Renal cortex interstitium (tissue), 11 donors: ENCODE results near the gene CDK15. TPM values are rescaled to one million over a fixed set of nuclear protein-coding genes. Genes with fewer than 3 reads are reported as not detected.
"Not testable (repeated sequence)": the region's sequence is repeated elsewhere in the genome, so short reads cannot be mapped to it uniquely, and the experiment has no call there.

ENCODE experiments used
- DNase-seq, 11 donors: peaks; one replicate each; pipeline ENCODE4 v3.0.0-alpha.2; 2013; ENCODE audit warnings: low read depth in 9 of 11, low spot score in 4 of 11; ENCODE audit errors: extremely low read depth in 1 of 11
- polyA plus RNA-seq, 3 donors: library from polyadenylated mRNA; unstranded; fragments of 120-200 nt; gene quantifications; one replicate each; pipeline ENCODE4 v1.2.1, GENCODE V29; 2013; ENCODE audit not compliant: insufficient read length in 3 of 3

Gene CDK15
- polyA plus RNA-seq, 3 donors, result 1.2 to 1.7 (median 1.3) TPM

DNA sequence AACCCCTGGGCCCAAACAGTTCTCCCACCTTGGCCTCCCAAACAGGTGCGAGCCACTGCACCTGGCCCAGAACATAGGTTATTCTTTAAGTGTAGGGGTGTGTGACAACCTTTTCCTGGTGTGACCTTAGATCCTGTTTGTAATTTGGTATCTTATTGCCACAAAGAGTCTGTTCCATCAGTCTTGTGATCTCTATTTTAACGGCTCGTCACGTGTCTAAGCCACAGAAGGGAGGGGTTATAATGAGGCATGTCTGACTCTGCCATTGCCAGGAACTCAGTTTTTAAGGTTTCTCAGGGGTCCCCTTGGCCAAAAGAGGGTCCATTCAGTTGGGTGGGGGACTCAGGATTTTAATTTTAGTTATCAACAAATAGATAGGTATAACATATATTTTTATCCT, 21.2 kb upstream of the CDK15 start:
- DNase-seq, result no peak

DNA sequence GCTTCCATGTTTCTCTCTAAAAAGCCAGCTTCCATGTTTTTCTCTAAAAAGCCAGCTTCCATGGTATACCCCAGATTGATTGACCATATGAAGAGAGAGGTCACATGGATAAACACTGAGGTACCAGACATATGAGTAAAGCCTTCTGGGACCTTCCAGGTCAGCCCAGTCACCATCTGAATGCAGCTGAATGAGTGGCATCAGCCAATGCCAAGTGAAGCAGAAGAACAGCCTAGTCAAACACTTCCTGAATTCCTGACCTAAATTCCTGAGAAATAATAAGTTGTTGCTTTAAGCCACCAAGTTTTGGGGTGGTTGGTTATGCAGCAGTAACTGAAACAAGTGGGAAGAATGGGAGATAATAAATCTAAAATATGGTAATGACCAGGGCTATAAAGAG, 19.9 kb upstream of the CDK15 start:
- DNase-seq, result no peak

DNA sequence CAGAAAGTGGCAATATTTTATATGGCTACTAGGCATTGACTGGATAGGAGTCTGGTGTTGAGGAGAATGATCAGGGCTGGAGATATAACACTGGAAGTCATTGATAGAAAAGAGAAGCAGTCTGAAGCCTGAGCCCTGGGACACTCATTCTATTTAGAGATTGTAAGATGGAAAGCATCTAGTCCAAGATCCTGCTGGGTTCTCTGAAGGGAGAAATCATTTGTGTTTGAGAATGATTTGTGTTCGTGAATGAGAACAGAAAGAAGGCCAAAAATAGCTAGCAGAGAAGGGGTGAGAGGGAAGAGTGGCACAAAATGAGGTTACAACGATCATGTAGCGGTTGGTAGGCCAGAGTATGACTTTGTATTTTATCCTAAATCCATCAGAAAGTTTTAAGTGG, 18.0 kb upstream of the CDK15 start:
- DNase-seq, result no peak

DNA sequence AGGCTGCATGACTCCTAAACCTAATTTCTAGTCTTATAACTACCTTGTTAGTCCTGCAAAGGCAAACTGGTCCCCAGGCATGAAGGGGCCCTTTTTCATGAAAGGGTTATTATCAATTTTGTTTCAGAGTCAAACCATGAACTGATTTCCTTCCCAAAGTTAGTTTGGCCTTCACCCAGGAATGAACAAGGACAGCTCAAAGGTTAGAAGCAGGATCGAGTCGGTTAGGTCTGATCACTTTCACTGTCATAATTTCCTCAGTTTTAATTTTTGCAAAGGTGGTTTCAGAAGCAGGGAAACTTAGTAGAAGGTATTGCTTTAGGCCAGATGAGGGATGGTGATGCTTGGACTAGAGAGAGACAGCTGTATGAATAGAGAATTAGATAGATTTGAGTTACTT, 16.9 kb upstream of the CDK15 start:
- no peak for DNase-seq

DNA sequence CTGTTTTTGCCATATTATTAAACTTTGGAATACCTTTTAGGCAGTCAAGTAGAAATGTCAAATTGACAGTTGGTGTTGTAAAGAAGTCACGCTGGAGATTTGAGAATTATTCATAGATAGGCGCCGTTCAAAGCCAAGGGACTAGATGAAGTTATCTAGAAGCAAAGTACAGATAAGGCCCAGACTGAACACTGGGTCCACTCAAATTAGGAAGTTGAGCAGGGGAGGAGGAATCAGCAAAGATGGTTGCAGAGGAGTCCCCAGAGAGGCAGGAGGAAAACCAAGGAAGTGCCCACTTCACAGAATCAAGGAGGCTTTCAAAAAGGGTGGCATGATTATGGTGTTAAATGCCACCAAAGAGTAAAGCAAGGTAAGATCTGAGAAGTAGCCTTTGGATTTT, 16.0 kb upstream of the CDK15 start:
- DNase-seq, result no peak

DNA sequence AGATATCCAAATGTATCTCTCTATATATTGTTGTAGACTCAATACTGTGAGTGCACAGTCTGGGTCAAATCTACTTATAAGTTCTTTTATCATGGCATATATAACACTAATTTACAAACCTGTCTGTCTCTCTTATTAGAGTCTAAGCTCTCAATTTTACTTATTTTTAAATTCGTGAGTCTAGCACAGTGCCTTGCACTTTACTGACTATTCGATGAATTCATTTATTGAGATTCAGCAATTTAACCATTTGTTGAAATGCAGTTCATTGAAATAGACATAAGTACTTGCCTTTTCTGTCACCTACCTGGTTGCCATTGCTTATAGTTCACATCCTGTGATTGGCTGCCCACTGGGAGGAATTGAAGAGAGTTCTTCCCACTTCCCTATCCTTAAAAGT, 15.3 kb upstream of the CDK15 start:
- DNase-seq, result no peak

DNA sequence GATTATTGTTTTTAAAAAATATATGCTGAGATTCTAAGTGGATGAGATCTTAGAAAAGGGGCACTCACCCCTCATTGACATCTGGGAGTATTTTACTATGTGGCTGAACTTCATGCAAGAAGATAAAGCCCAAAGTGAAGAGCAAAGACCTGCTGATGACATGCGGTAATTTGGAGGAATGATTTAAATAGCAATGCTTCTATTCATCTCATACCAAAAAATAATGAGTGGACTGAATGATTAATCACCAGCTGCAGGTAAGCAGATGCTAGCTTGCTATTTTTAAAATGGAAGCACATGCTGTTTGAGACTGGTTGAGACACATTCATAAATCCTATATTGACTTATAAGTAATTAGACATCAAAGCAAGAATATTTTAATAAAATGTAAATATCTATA, 12.7 kb upstream of the CDK15 start:
- no peak for DNase-seq

DNA sequence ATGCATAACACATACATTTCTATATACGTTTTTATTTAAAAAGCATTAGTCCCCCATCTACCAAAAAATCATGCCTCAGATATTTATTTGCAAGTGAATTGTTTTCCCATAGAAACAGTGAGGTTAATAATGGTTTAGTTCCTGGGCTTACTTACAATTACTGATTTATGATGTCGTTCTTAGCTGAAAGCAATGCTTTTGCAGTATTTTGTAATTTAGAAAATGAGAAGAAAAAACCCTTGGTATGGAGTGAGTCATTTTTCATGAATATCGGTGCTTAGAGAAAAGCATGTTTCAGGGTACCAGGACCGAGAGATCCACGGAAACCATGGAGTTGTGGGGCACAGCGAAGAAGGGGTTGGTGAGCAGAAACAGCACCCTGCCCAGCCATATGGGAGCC, 12.0 kb upstream of the CDK15 start:
- no peak for DNase-seq

DNA sequence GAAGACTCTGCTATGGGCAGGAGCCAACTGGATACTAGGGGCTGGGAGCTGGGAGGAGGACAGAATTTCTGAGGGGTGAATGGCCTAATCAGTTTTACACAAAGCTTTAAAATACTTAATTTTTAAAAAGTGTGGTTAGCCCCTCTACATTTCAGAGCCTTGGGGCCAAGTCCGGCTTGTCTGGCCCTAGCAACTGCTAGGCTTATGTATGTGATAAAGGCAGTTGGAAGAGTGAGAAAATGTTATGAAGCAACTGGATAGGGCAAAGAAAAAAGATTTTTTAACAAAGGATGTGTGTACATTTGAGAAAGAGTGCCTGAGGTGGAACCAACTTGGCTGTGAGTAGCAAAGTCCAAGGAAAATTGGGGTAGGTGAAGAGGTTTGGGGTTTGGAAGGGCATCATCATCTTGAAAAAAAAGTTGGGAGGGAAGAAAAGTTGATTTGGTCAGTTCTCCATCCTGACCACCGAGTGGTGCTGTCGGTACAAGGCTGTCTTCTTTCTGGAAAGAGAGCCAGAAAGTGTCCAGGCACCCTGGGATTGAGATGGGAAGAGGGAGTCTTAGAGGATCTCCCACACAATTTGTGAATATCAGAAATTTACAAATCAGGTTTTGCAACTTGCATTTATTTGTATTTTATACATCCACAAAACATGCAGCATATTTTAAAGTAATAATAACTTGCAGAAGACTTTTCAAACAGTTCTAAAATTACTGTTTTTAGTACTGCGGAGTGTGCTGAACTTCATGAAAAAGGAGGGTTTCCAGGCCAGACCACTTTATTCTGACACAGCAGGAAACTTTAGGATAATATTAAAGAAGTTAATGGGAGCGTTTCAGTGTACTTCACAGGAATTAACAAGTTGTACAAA, 10.5 kb upstream of the CDK15 start:
- peak in 3 of 11 donors; percentile 29 to 43 (median 38) for DNase-seq

DNA sequence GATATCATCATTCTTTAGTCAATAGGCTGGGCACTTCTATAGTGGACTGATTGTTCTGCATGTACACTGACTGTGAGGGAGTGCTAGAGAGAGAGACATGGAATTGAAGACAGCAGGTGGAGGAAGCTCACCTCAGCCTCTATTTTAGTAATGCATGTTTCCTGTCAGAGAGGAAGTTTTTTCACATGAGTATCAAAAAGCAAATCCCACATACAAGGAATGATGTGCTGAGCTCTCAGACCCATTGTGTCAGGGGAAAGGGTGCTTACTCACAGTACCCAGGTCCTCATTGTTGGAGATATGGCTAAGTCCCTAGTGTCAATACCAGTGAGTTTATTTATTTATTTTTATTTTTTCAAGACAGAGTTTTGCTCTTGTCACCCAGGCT, 9.9 kb upstream of the CDK15 start:
- no peak for DNase-seq

DNA sequence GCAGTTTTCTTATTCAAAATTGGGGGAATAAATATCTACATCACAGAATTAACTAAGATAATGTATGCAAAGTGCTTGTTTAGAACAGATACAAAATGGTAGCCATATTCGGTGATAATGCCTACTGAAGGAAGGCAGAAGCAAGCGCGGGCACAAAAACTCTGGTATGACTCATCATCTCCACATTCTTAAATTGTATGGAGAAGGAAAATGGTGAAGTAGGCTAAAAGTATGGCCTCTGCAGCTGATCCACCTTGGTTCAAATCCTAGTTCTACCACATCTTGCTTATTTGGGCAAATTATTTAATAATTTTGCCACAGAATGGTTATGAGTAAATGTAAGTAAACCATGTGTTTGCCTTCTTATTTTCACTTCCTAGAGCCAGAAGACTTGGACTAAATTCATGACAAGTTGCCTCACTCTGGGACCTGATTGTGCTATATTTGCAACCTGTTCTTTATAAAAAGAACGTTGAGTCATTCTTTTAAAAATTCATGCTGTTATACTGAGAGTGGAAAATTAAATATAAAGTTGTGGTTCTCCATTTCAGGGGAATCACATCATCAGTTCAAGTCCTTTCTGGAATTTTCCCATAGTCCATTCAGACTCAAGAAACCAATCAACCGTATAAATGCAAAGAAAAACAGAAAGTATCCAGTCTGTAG, 9.0 kb upstream of the CDK15 start:
- DNase-seq, result no peak

DNA sequence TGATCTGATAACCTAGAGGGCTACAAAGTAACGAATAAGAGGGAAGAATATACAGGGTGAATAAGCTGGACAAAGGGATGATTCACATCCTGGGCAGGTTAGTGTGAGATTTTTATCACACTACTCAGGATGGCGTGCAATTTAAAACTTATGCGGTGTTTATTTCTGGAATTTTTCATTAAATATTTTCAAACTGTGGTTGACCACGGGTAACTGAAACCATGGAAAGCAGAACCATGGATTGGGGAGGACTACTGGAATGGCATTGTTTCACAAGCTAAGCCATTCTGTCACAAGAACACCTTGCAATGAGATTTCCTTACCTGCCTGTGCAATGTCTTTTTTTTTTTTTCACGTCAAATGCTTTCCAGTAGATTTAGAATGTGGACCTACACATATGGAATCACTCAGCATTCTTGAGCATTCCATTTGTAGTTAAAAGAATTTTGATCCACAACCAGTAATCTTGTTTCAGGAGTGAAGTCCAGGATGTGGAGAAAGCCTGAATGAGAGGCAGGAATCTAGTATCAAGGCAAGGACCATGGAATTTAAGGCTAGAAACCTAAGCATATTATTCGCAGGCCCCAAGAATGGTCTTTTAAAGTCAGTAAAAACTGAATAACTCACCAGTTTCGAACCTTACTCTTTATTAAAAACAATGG, 8.0 kb upstream of the CDK15 start:
- no peak for DNase-seq

DNA sequence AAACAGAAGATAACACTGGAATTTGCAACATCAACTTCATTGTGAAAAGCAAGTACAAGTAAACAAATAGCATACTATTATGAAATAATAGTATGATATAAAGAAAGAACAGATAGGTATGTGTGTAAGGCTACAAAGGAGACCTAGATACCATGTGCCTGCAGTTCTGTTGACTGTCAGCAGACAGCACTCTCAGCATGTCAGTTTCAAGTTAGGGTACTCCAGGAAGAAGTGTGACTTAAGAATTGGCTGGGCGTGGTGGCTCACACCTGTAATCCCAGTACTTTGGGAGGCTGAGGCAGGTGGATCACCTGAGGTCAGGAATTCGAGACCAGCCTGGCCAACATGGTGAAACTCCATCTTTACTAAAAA, 7.4 kb upstream of the CDK15 start:
- DNase-seq, result not testable (repeated sequence)

DNA sequence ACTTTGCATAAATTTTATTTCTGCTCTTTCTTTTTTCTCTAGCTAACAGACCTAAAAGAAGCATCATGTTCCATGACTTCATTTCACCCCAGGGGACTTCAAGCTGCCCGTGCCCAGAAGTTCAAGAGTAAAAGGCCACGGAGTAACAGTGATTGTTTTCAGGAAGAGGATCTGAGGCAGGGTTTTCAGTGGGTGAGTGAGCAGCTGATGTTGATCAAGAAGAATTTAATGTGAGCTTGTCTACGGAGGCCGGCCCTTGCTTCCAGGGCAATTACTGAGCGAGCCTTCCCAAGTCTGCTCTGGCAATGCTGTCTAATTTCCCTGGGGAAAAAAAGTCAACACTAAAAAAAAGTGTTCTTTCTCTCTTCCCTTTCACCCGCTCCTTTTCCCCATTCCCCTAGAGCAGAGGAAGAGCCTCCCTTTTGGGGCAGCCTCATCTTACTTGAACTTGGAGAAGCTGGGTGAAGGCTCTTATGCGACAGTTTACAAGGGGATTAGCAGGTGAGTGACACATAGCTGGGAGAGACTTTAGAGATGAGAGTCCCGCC, 1.2 kb downstream of the CDK15 start:
- peak in 6 of 11 donors; percentile 47 to 71 (median 64) for DNase-seq

DNA sequence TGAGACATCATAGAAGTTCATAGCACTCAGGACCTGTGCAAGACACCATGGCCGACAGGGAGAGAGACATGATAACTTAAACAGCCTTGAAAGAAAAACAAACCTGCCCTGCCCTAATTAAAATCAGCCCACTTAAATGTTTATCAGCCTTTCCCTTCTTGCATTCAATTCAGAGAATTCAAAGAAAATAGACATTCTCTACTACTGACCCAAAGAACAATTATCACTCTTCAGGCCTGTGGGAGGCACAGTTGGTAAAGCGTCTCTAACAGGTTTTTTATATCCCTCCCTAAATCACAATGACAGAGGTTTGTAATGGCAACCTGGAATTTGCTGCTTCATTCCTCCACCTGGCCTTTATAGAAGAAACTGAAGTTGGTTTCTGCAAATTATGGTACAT, 1.7 kb downstream of the CDK15 start:
- peak in 6 of 11 donors; percentile 32 to 76 (median 61) for DNase-seq

DNA sequence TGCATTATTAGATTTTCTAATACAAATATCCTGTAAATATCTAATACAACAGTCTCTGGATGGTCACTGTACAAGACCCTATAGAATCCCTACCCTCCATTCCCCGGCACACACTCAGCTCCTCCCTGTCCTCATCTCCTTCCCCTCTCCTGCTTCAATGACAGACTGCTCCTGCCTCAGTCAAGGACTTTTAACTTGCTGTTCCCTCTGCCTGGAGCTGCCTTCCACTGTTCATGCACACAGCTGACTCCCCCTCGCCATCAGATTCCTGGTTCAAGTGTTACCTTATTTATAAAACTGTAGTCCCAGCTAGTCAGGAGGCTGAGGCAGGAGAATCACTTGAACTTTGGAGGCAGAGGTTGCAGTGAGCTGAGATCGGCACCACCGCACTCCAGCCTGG, 3.3 kb downstream of the CDK15 start:
- DNase-seq, result no peak

DNA sequence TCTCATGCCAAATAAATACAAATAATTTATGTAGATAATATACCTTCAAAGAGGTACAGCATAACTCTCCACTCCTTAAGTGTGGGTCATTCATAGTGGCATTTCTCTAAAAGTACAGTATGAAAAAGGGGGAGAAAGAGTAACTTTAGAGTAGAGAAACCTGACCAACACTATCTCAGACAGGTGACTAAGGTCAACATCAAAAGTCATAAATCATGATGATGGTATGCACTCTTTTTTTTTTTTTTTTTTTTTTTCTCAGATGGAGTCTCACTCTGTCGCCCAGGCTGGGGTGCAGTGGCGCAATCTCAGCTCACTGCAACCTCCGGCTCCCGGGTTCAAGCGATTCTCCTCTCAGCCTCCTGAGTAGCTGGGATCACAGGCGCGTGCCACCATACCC, 4.3 kb downstream of the CDK15 start:
- DNase-seq, result not testable (repeated sequence)

DNA sequence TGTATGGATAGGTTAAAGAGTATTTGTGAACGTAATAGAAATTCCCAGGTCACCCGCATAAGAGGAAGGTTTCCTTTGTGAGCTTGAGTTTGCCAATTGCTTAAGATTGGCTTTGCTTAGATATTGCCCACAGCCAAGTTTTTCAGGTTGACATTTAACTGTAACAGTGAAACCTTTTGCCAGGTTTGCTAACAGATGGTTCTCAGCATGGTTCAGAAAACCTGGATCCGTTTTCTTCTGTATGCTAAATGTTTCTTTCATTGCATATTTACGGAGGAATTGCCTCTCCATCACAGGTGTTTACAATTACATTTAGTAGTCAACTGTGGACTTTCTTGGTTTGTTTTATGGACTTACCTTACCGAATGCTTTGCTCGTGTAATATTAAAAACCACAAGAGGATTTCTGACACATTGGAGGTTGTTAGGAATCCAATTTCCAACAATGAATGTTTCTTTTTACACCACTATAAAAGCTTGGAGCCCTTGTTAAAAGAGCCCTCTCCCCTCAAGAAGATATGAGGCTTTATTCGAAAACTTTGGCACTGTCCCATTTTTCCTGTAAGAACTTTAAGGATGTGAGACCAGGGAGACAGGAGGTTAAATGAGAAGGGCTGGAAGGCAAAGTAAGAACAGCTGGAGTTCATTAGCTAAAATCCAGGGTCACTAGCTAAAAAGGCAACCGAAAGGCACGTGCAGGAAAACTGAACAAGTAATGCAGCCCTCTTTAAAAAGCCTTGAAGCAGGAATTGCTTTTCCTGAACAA, 7.8 kb downstream of the CDK15 start:
- peak in 5 of 11 donors; percentile 33 to 49 (median 41) for DNase-seq
